Urothelium cell line (cell line): Measurements from ENCODE around the gene NTN1.
"Not testable (repeated sequence)": the region's sequence is repeated elsewhere in the genome, so short reads cannot be mapped to it uniquely, and the experiment has no call there.

Experiments used
- DNase-seq: peaks from one replicate; pipeline ENCODE4 v3.0.0; 2011; ENCODE audit warnings: low spot score, mixed read lengths
- FAIRE-seq: peaks from 2 replicates; lab custom pipeline; 2011; peaks lifted over from hg19 to GRCh38; lab: Jason Lieb, UNC

Gene NTN1

GRCh38 chr17:9151091-9151490 is 129.8 kb downstream of the NTN1 start:
- FAIRE-seq = no peak
- DNase-seq = no peak

GRCh38 chr17:9151740-9152139 is 130.4 kb downstream of the NTN1 start:
- FAIRE-seq, DNase-seq: not testable (repeated sequence)

- FAIRE-seq = no peak
These were observed 137.5 kb downstream of the NTN1 start for GRCh38 chr17:9158544-9159452.

GRCh38 chr17:9162275-9162985 is 141.1 kb downstream of the NTN1 start:
- DNase-seq (no peak), FAIRE-seq (no peak)

More at GRCh38 chr17:9158544-9159452, 137.5 kb downstream of the NTN1 start:
- no peak for DNase-seq

GRCh38 chr17:9166788-9167187 is 145.5 kb downstream of the NTN1 start:
- DNase-seq (no peak), FAIRE-seq (no peak)

- no peak for FAIRE-seq
- DNase-seq = no peak
These were observed 146.1 kb downstream of the NTN1 start for GRCh38 chr17:9167379-9167778.

- no peak for FAIRE-seq
- DNase-seq = peak; percentile 27
These were observed 147.8 kb downstream of the NTN1 start for GRCh38 chr17:9169116-9169515.

- no peak for DNase-seq
- FAIRE-seq = no peak
These were observed 149.0 kb downstream of the NTN1 start for GRCh38 chr17:9170336-9170735.

GRCh38 chr17:9170853-9171252 is 149.5 kb downstream of the NTN1 start:
- no peak for DNase-seq
- no peak for FAIRE-seq

- no peak for FAIRE-seq
- DNase-seq = no peak
These were observed 152.2 kb downstream of the NTN1 start for GRCh38 chr17:9173386-9173983.

- DNase-seq (no peak), FAIRE-seq (no peak)
These were observed 153.0 kb downstream of the NTN1 start for GRCh38 chr17:9174312-9174711.

- DNase-seq (no peak), FAIRE-seq (no peak)
These were observed 153.7 kb downstream of the NTN1 start for GRCh38 chr17:9174779-9175574.

- FAIRE-seq = no peak
- no peak for DNase-seq
These were observed 154.6 kb downstream of the NTN1 start for GRCh38 chr17:9175700-9176467.

- no peak for FAIRE-seq
These were observed 155.9 kb downstream of the NTN1 start for GRCh38 chr17:9177212-9177611.

GRCh38 chr17:9178319-9178718 is 157.0 kb downstream of the NTN1 start:
- no peak for DNase-seq
- FAIRE-seq = no peak

More at GRCh38 chr17:9177212-9177611, 155.9 kb downstream of the NTN1 start:
- DNase-seq = no peak

- FAIRE-seq (no peak), DNase-seq (no peak)
These were observed 158.3 kb downstream of the NTN1 start for GRCh38 chr17:9179602-9180001.

GRCh38 chr17:9181640-9182039 is 160.3 kb downstream of the NTN1 start:
- DNase-seq = no peak
- FAIRE-seq = no peak

- DNase-seq (no peak), FAIRE-seq (no peak)
These were observed 162.0 kb downstream of the NTN1 start for GRCh38 chr17:9183306-9183705.

- FAIRE-seq (no peak), DNase-seq (no peak)
These were observed 163.8 kb downstream of the NTN1 start for GRCh38 chr17:9185142-9185541.

- FAIRE-seq (no peak), DNase-seq (no peak)
These were observed 164.5 kb downstream of the NTN1 start for GRCh38 chr17:9185688-9186284.
